HL-60/S4 treated with retinoic acid at 250 ng/mL for 4 days and 3 days (cell line): ENCODE data around the gene MROH8.

ENCODE experiments used
- in situ Hi-C: fragments of 300-500 bp; cut with MboI; formaldehyde crosslinking; loops from 2 replicates; pipeline ENCODE4 v1.7.0; 2022; ENCODE audit warnings: low sequenced_read_pairs

Gene MROH8

DNA sequence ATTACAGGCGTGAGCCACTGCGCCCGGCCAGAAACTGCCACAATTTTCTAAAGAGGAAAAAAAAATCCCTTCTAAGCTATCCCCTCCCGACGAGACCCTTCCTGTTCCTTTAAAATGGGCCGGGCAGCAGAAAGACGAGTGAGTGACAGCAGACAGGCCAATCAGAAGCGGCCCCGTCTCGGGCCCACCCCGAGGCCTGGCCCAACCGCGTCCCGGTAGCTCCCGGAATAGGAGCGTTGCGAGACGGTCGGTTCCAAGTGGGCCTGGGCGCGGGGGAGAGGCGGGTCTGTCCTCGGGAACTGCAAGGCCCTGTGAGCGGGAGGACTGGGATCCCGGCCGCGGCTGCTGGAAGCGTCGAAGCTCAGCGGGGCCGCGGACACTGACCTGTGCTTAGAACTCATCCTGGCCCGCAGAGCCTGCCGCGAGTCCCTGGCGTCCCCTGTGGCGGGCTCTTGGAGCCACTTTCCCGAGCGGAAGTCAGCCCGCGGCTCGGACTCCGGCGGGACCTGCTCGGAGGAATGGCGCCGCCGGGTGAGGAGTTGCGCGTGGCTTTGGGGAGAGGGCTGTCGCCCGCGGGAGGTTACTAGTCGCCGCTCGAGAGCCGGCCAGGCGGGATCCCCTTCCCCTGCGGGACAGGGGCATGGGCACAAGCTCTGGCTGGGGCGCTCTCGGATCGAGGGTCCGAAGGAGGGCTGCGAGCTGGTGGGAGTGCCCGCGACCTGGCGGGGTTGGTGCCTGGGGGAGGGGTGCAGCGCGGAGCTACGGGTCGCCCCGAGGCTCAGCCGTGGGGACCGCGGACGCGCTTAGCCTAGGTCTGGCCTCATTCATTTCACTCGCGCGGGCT is at the start of gene MROH8, which contains the start of gene RPN2:
TSS of gene MROH8 (minus strand) at position 710 of the 844 bp plus-strand sequence.
TSS of gene RPN2 (plus strand) at position 492 of the 844 bp plus-strand sequence. CDS start at position 519, 27 bp downstream.
- in situ Hi-C loops, result no loop called here

DNA sequence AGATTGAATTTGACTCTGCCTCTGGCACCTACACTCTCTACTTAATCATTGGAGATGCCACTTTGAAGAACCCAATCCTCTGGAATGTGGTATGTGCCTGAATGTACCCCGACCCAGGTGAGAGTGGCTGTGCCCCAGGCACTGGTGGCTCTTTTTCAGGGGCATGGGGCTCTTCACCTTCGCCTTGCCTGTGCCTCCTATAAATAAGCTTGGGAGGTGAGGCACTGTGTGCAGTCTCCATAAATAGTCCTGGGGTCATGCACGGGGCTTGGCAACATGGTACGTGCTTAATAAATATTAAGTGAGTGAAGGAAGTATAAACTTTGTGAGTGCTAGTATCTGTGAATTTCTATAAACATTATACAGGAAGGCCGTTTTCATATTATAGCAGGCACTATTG is 49.3 kb upstream of the MROH8 start:
- in situ Hi-C loops, result no loop called here

DNA sequence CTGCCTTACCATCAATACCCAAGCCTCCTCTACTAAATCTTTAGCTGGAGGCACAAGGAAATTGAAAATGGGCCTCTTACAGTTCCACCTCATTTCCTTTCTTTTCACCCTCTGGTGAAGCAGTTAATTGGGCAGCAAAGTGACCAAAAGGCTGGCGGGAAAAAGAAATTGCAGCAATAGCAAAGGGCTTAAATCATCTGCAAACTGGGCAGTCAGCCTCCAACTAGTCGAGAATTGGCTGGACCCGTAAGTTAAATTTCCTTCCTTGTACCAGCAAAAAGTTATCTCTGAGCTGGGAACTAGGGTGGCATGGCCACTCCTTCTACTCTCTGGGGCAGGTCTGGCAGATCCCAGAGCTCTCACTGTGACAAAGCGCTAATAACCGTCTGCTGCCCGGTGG is 48.7 kb upstream of the MROH8 start:
- in situ Hi-C loops, result no loop called here

DNA sequence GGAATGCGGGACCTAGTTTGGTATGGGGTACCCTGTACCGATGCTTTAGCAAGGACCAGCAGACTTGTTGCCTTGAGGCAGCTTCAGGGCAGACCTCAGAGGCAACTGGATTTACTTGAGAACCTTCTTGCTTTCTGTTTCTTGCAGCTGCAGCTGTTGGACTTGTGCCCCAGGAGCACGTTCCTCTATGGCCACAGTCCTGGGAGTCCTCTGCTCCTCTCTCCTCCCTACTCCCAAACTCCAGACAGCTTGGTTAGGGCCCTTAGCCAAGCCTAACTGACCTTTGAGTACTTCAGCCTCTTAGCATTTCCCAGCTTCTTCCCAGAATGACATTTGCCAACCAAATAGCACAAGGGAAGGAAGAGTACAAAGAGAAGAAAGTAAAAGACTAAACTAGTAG is 47.5 kb upstream of the MROH8 start:
- in situ Hi-C loops, result no loop called here

DNA sequence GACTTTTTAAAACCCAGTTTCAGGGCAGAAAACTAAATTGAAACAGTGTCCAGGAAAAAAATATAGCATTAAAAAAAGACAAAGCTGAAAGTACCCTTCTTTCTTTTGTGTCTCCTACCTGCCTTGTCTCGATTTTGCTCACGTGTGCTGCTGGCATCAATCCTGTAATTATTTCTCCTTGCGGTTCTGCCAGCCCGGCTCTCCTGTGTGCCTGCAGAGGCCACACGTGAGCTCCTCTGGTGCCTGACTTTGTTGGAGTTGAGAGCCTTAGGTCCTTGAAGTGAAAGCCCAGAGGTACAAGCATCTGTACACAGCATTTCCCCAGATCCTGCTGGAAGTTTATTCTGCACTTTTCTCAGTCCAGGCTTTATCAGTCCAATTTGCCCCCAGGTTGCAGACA is 45.8 kb upstream of the MROH8 start:
- in situ Hi-C loops, result no loop called here

DNA sequence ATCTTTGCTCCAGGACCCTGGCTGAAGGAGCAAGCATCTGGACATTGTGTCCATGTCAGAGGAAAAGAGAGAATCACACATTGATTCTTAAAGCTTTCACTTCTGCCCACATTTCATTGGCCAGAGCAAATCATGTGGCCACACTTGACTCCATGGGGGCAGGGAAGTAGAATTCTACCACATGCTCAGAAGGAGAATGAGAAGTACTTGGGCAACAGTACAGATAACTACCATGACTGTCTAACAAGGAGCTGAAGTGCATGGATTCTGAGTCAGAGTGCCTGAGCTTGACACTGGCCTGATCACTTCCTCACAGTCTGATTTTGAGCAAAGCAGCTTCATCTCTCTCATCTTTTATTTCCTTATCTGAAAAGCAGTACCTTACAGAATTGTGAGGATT is 43.7 kb upstream of the MROH8 start:
- in situ Hi-C loops, result no loop called here

DNA sequence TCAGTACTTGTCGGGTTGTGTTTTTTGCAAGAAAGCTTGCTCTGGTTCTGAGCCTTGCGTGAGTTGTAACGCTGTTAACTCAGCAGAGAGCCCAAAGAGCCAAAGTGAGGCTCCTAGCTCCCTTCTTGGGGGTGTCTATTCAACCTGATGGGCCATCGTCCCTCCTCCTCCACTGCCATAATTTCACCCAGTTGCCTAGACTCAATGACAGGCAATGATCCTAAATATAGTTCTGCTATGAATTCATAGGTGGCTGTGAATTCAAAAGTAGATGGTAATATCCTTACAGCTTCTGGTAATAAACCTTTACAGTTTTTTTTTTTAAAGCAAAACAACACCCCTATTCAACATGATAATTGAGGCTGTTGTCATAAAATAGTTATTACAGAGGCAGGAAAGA is 42.7 kb upstream of the MROH8 start:
- in situ Hi-C loops, result no loop called here

DNA sequence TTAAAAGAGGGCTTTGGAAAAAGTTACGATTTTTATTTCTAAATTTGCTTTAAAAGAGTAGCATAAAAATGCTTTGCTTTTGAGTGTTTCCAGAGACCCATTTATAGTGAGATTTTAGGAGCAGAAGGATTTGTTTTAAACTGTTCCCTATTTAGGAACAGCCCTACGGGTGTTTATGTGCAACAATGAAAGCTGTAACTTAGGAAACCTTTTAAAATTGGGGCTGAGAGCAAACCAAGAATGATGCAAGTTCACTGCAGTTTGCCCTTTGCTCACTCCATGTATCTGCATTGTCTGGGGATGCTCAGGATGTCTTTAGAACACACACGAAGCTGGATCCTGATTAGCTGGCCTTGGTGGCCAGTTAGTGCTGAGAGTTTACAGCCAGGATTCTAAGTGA is 41.4 kb upstream of the MROH8 start:
- in situ Hi-C loops, result no loop called here

DNA sequence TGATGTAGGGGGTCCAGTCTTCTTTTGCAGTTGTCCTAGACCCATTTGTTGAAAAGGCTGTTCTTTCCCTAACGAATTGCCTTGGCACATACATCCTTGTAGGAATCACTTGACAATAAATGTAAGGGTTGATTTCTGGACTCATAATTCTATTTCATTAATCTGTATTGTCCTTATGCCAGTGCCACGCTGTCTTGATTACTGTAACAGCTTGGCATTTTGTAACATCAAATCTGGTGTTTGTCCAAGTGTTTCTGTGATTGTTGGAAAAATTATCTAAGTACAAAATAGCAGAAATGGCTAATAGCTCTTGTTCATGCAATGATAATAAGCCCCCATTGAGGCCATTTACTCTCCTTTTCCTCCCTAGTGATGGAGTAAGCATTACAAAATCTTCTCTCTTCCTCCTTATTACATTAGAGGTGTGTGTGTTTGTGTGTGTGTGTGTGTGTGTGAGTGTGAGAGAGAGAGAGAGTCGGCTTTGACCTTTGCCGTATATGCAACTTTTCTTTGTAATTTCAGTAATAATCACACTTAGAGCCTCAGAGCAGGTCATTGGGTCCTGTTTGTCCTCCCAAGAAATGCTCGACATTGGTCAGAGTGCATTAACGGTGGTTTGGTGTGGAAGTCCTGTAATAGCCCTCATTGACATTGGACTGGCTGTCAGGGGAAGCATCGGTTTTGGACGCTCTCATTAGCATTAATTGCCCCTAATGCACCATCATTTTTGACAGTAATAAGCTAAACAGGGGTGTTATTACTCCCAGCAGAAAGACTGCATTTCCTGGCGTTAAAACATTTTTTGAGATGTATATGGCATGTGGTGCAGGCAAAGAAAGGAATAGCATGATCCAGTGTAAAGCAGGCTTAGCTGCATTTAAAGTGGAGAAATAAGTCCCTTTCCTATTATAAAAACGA is 40.7 kb upstream of the MROH8 start:
- in situ Hi-C loops, result no loop called here

DNA sequence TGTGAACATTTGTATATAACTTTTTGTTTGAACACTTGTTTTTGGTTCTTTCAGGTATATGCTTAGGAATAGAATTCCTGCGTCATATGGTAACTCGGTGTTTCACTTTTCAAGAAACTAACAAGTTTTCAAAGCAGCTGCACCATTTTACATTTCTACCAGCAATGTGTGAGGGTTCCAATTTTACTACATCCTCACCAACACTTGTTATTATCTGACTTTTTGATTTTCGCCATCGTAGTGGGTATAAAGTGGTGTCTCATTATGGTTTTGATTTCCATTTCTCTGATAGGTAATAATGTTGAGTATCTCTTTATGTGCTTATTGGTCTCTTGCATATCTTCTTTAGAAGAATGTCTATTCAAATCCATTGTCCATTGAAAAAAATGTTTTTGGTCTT is 39.6 kb upstream of the MROH8 start:
- in situ Hi-C loops, result no loop called here

DNA sequence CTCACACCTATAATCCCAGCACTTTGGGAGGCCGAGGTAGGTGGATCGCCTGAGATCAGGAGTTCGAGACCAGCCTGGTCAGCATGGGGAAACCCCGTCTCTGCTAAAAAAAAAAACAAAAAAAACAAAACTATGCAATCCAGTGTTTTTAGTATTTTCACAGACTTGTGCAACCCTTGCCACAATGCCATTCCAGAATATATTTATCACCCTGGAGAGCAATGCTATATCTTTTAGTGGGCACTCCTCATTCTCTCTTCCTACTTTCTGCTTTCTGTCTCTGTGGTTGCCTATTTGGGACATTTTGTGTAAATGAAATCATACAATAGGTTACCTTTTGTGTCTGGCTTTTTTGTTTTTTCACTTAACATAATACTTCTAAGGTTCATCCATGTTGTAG is 39.1 kb upstream of the MROH8 start:
- in situ Hi-C loops, result no loop called here

DNA sequence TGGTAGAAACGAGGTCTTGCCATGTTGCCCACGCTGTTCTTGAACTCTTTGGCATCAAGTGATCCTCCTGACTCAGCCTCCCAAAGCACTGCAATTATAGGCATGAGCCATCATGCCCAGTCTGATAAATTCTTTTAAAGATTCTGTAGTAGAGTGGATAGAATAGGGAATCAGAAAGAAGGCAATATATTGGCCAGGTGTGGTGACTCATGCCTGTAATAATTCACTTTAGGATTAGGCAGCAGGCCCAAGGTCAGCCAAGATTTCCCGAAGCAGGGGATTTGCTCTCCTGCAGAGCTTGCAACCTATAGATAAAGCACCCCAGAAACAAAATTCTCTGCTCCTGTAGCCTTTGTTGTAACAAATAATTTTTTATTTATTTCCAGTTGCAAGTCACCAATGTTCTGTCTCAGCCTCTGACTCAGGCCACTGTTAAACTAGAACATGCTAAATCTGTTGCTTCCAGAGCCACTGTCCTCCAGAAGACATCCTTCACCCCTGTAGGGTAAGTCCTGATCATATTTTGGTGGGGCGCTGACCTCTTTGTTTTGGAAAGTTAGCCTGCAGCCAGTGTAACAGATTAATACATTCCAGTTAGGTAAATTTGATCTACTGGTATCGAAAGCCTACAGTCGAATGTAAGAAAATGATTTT is 30.4 kb upstream of the MROH8 start:
- in situ Hi-C loops, result no loop called here

DNA sequence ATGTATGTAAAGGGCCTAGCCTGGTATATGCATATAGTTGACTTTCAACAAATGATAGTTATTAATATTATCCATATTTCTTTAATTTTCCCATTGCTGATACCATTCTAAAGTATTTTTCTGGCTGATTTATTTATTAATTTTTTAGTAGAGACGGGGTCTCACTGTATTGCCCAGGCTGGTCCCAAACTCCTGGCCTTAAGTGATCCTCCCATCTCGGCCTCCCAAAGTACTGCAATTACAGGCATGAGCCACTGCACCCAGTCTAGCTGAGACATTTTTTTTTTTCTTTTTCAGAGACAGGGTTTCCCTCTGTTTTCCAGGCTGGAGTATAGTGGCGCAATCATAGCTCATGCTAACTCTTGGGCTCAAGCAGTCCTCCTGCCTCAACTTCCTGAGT is 29.8 kb upstream of the MROH8 start:
- in situ Hi-C loops, result no loop called here

DNA sequence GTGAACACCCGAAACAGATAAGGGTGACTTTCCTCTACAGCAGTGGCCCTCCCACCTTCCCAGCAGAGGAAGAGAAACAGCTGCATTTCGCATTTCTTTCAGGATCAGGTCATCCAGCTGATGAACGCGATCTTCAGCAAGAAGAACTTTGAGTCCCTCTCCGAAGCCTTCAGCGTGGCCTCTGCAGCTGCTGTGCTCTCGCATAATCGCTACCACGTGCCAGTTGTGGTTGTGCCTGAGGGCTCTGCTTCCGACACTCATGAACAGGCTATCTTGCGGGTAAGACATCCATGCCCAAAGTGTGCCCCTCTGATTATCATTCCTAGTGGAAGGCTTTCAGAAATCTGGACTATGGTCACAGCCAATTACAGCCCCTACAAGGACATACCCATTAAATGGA is 27.8 kb upstream of the MROH8 start:
- in situ Hi-C loops, result no loop called here

DNA sequence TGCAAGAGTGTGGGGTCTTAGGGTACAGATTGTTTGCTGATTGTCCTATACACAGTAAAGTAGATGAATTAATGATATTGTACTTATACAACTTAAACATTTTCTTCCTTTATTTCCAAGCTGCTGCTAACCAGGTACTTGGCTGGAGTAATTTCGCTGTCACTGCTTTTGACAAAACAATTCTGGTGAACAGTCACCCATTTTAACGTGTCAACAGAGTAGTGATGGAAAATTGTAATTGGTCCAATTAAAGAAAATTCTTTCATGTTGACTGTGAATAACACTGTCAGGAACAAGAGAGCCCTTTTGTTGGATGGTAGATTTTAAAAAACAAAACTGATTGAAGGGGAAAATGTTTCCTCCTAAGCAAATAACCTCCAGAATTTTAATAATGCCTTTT is 26.4 kb upstream of the MROH8 start:
- in situ Hi-C loops, result no loop called here

DNA sequence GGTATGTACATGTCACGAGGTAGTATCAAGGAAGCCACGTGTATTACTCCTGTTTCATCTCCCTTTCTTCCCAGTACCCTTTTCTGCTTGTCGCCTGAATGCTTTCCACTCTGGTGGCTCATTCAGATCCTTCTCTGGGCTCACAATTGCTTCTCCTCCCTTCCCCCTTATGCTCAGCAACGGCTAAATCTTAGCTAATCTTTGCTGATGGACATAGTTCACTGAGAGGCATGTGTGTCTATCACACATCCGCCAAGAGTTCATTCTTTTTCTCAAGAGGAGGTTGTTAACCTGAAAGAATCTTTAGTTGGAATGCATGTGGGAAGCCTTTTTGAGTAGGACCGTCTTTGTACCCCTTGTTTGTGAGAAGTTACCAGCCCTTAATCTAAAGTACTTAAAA is 25.8 kb upstream of the MROH8 start:
- in situ Hi-C loops, result no loop called here

DNA sequence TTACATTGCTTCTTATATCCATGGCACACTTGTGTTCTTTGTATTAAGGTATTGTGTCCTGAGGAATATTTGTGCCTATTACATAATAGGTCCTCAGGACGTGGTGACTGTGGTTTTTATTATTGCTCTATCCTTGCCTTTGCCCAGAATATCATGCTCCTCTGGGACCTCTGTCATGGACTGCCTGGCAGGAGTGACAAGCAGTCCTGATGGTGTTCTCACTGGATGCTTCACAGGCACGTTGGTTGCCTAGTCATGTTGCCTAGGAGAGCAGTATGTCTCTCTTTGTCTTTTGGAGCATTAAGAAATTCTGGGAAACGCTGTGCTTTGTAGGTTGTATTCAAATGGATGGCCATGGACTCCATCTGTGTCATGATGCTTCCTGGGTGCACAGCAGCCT is 24.7 kb upstream of the MROH8 start:
- in situ Hi-C loops, result no loop called here

DNA sequence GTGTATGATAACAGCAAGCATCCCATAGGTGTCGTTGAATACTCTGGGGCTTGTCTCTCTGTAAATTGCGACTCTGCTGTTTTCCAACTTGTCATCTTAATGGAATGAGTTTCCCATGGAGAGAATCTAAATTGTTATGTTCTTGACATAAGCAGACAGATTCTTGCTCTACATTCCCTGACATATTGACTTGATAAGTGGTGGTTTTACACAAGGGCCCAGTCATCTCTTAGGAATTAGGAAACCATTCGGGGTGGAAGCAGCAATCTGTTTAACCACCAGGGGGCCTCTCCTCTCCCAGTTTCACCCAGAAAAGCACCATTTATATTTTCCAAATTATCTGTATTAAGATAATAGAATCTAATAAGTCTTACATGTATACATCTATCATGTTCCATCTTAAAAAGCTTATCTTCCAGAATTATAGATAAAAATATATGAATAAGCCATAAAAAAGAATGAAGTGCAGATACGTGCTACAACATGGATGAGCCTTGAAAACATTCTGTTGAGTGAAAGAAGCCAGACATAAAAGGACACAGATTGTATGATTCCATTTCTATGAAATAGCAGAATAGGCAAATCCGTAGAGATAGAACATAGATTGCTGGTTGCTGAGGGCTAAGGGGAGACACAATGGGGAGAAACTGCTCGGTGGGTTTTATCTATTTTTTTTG is 23.1 kb upstream of the MROH8 start:
- in situ Hi-C loops, result no loop called here

DNA sequence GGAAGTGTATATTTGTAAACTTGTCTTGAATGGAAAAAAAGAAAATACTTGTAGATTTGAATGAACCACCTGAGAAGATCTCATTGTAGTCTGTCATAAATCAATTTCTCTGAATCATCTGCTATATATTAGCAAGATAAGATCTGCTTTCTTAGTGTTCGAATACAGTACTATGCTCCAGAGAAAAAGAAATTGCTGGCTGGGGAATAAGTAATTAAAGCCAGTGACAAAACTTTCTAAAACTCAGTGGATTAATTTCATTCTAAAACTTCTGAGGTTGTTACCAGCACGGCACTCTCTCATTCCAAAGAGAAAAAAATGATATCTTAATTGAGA is 22.4 kb upstream of the MROH8 start:
- in situ Hi-C loops, result no loop called here

DNA sequence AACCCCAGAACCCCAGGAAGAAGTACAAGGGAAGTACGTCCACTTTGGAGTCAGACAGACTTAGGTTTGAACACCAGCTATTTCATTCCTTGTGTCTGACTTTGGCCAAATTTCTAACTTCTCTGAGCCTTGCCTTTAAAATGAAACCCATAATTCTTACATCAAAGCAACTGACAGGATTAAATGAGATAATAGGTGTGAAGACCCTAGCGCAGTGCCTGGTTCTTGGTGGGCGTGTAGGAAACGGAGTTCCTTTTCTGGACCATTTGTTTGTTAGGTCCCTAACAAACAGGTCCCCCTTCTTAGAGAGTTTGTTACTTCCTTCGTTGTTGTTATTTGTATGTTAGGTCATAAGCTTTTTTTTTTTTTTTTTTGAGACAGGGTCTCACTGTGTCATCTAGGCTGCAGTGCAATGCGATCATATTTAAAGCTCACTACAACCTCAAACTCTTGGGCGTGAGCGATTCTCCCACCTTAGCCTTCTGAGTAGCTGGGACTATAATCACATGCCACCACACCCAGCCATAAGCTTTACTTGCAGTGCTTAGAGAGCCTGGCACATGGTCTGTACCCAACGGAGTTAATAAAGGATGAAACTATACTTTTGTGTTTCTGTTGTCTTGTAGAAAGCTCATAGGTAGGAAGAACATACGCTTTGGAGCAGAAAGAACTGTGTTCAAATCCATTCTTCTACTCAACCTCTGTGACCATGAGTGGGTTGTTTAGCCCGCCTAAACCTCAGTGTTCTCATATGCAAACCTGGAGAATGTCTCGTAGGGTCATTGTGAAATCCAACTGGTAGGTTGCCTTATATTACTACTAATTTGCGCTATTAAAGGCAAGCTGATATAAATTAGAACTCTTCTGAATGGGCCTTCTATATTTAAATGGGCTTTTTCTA is 21.8 kb upstream of the MROH8 start:
- in situ Hi-C loops, result no loop called here
